ENCODE results near the gene PMEL.

DNA sequence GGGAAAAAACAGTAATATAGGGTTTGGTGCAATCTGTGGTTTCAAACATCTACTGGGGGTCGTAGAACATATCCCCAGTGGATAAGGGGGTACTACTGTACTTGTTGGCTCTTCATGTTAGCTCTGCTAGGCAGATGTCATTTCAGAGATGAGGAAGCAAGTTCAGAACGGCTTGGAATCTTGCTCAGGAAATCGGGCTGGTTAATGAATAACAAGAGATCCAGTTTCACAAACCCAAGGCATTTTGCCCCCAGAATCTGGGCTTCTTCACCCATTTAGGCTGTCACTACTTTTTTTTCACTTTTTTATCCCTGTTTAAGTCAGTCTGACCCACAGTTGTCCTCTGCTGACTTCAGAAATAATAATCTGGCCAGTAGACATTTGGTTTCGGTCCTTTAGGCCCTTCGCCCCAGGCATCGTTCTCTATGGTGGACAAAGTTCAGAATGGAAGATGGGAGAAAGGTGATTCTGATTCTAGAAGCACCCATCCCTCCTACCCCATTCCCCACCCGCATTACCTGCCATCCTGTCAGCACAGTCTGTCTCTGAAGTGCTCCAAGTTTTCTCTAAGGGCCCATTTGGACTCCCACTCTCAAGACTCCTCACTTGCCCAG lies 35.8 kb upstream of the PMEL start:
- no peak for TF ChIP-seq POLR2AphosphoS5 (IDR thresholded peaks at IDR 0.05; ENCODE audit: low read depth, low read length)
- TF ChIP-seq, protein P1, sequence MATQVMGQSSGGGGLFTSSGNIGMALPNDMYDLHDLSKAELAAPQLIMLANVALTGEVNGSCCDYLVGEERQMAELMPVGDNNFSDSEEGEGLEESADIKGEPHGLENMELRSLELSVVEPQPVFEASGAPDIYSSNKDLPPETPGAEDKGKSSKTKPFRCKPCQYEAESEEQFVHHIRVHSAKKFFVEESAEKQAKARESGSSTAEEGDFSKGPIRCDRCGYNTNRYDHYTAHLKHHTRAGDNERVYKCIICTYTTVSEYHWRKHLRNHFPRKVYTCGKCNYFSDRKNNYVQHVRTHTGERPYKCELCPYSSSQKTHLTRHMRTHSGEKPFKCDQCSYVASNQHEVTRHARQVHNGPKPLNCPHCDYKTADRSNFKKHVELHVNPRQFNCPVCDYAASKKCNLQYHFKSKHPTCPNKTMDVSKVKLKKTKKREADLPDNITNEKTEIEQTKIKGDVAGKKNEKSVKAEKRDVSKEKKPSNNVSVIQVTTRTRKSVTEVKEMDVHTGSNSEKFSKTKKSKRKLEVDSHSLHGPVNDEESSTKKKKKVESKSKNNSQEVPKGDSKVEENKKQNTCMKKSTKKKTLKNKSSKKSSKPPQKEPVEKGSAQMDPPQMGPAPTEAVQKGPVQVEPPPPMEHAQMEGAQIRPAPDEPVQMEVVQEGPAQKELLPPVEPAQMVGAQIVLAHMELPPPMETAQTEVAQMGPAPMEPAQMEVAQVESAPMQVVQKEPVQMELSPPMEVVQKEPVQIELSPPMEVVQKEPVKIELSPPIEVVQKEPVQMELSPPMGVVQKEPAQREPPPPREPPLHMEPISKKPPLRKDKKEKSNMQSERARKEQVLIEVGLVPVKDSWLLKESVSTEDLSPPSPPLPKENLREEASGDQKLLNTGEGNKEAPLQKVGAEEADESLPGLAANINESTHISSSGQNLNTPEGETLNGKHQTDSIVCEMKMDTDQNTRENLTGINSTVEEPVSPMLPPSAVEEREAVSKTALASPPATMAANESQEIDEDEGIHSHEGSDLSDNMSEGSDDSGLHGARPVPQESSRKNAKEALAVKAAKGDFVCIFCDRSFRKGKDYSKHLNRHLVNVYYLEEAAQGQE (IDR thresholded peaks at IDR 0.05; ENCODE audit: insufficient read depth in 1 of 2, low read depth in 2 of 2, low read length in 2 of 2): no peak
- no peak for TF ChIP-seq TAF1 (IDR thresholded peaks at IDR 0.05; ENCODE audit: borderline replicate concordance, insufficient read depth, low read length)
- no peak for TF ChIP-seq SIN3A (IDR thresholded peaks at IDR 0.05; ENCODE audit: borderline replicate concordance, insufficient read depth, low read length)
- TF ChIP-seq FOXP2 (optimal IDR thresholded peaks at IDR 0.05; ENCODE audit: borderline replicate concordance, extremely low read depth, extremely low read length, insufficient read depth): no peak
